Measurements from ENCODE around the gene LMAN1. TPM values are rescaled to one million over a fixed set of nuclear protein-coding genes. Genes with fewer than 3 reads are reported as not detected.

The LMAN1 gene
- total and polyA plus RNA-seq, 2 of the 13 experiments (the other 11 are each of a cell fraction or from before 2014, with no cell fraction given), result 127 to 131 TPM

- TF ChIP-seq ZBTB4 (CRISPR knock-in tag; IDR thresholded peaks at IDR 0.05; ENCODE audit: borderline replicate concordance) (no peak), AGO2 (optimal IDR thresholded peaks at IDR 0.05; ENCODE audit: low read depth, low read length) (peak; percentile 95), ZXDC (CRISPR knock-in tag; IDR thresholded peaks at IDR 0.05) (no peak), BCLAF1 (IDR thresholded peaks at IDR 0.05) (no peak), ARHGAP35 (CRISPR knock-in tag; IDR thresholded peaks at IDR 0.05; ENCODE audit: borderline replicate concordance) (0 out of 2 replicates have a peak, but pooled peaks have one; percentile 31), GMEB2 (CRISPR knock-in tag; IDR thresholded peaks at IDR 0.05; ENCODE audit: low read depth) (no peak), SMC3 (IDR thresholded peaks at IDR 0.05; ENCODE audit: low read length) (no peak), ZNF383 (CRISPR knock-in tag; IDR thresholded peaks at IDR 0.05; ENCODE audit: borderline replicate concordance) (no peak), ATM (IDR thresholded peaks at IDR 0.05; ENCODE audit: borderline replicate concordance) (no peak), ZNF556 (CRISPR knock-in tag; IDR thresholded peaks at IDR 0.05; ENCODE audit: borderline replicate concordance) (peak; percentile 38; the same call in 1 of the 2 replicates), ZMAT3 (CRISPR knock-in tag; conservative IDR thresholded peaks at IDR 0.05) (0 out of 2 replicates have a peak, but pooled peaks have one; percentile 25), AGO1 (IDR thresholded peaks at IDR 0.05; ENCODE audit: low read depth, low read length, poor library complexity, severe bottlenecking) (peak; percentile 53), MNT (IDR thresholded peaks at IDR 0.05) (no peak), MBNL3 (CRISPR knock-in tag; conservative IDR thresholded peaks at IDR 0.05) (no peak), MAFG (CRISPR knock-in tag; IDR thresholded peaks at IDR 0.05) (no peak)
Observed at GRCh38 chr18:59358712-59359575, at the start of gene LMAN1 (continued).
